Measurements from ENCODE around the gene C16orf96. TPM values are rescaled to one million over a fixed set of nuclear protein-coding genes. Genes with fewer than 3 reads are reported as not detected.

C16orf96 gene
- total RNA-seq, 1 experiment from 2014 or later, result 0.10 TPM

DNA sequence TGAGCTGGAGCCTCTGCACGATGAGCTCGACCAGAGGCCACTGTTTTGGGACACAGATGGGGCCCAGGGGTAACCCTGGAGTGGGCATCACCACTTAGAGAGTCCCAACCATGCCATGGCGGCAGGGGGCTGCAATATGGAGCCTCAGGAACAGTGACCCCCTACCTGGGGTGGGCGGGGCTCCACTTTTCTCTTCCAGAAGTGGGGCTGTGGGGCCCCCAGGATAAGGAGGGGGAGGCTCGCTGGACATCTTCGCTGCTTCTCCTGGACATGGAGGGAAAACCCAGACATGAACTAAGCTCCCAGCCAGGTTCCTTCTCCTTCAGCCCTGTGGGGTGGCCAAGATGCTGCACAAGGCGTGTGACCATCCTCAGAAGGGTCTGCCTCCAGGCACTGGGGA is 42.3 kb upstream of the C16orf96 start:
- no TSS peak for BruUV-seq (replicated peaks)
- H4K20me1 ChIP-seq (ENCODE audit: insufficient read depth), result no peaks in the 10 kb centered on the region
- H3K27ac ChIP-seq (ENCODE audit: low read depth, low read length), result no peak overlapping the region
- H3K27me3 ChIP-seq (ENCODE audit: insufficient read depth, low read length), result no peaks in the 10 kb centered on the region
- H3K4me2 ChIP-seq (ENCODE audit: low read length), result no peak overlapping the region
- ChIA-PET POLR2A (no interaction called here), RAD21 (ENCODE audit: low non-redundant PET in 1 of 2, low total read pairs in 2 of 2, uncharacterized antibody in 2 of 2, unreplicated experiment in 2 of 2) (no interaction called here), CTCF (no interaction called here)
- intact Hi-C loops (cut with micrococcal nuclease), result loop anchor here (10.0 kb wide), 1 partner anchor 141 kb away; no protein-coding TSS in a partner anchor
- DNase-seq (ENCODE audit: low read depth, low spot score) (no peak), ATAC-seq (no peak)
- H3K9ac ChIP-seq (ENCODE audit: low read length), result no peak overlapping the region
- no peak overlapping the region for H3K4me3 ChIP-seq (replicated peaks in 1 of 2; ENCODE audit: low read depth in 1 of 2, low read length in 2 of 2)
- H2AFZ ChIP-seq (ENCODE audit: low read depth, low read length, poor library complexity, severe bottlenecking), result no peak overlapping the region
- H3K9me3 ChIP-seq (ENCODE audit: control insufficient read depth in 1 of 2, insufficient read depth in 1 of 2, low read depth in 1 of 2, low read length in 2 of 2), result no peaks in the 10 kb centered on the region
- no peaks in the 10 kb centered on the region for H3K9me2 ChIP-seq (ENCODE audit: insufficient read depth)
- no peaks in the 10 kb centered on the region for H3K4me1 ChIP-seq (ENCODE audit: control insufficient read depth in 1 of 2, insufficient read depth in 2 of 2, low read length in 2 of 2)
- H3K36me3 ChIP-seq (ENCODE audit: control insufficient read depth in 1 of 2, insufficient read depth in 2 of 2, low read length in 2 of 2), result peaks cover 15 to 20% of the 10 kb centered on the region in 2 experiments; a peak in 3 of 4 replicates
- TF ChIP-seq EZH2 (IDR thresholded peaks at IDR 0.05), result no peak
- no peak for TF ChIP-seq CEBPB (IDR thresholded peaks at IDR 0.05; ENCODE audit: low read depth)
- no peak for TF ChIP-seq YY1 (IDR thresholded peaks at IDR 0.05; ENCODE audit: extremely low read depth, insufficient replicate concordance, low read depth, low read length)
- TF ChIP-seq, protein P1, sequence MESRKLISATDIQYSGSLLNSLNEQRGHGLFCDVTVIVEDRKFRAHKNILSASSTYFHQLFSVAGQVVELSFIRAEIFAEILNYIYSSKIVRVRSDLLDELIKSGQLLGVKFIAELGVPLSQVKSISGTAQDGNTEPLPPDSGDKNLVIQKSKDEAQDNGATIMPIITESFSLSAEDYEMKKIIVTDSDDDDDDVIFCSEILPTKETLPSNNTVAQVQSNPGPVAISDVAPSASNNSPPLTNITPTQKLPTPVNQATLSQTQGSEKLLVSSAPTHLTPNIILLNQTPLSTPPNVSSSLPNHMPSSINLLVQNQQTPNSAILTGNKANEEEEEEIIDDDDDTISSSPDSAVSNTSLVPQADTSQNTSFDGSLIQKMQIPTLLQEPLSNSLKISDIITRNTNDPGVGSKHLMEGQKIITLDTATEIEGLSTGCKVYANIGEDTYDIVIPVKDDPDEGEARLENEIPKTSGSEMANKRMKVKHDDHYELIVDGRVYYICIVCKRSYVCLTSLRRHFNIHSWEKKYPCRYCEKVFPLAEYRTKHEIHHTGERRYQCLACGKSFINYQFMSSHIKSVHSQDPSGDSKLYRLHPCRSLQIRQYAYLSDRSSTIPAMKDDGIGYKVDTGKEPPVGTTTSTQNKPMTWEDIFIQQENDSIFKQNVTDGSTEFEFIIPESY (IDR thresholded peaks at IDR 0.05; ENCODE audit: extremely low read depth, insufficient replicate concordance, low read length), result no peak
- no peak for TF ChIP-seq EGR1 (IDR thresholded peaks at IDR 0.05; ENCODE audit: low read depth)
- no peak for TF ChIP-seq SP1 (IDR thresholded peaks at IDR 0.05; ENCODE audit: low read depth)
- no peaks in the 10 kb centered on the region for H3K79me2 ChIP-seq (ENCODE audit: insufficient read depth, low read length)

DNA sequence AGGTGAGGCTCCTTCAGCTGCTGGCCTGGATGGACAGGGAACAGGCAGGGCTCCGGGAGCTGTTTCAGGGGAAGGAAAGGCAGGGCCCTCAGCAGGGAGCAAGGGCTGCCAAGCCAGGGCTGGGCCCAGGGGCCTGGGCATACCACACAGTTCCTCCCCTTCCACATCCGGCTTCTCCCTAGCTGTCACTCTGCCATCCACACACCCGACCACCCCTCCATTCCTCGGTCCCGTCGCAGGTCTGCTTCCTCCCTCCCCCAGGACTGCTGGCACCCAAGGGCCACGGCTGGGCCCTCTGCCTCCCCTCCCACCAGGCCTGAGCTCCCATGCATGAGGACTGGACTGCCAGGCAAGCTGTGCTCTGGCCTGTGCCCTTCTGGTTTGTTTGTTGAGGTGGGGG is 41.5 kb upstream of the C16orf96 start:
- CTCF ChIA-PET, result interaction anchor here (1.3 kb wide), 1 partner anchor 34 kb away, joined by 6 read pairs; no protein-coding TSS in a partner anchor
- Histone ChIP-seq H3K9ac (ENCODE audit: low read length) (no peak overlapping the region), H4K20me1 (ENCODE audit: insufficient read depth) (no peaks in the 10 kb centered on the region), H3K4me2 (ENCODE audit: low read length) (no peak overlapping the region), H3K79me2 (ENCODE audit: insufficient read depth, low read length) (no peaks in the 10 kb centered on the region), H2AFZ (ENCODE audit: low read depth, low read length, poor library complexity, severe bottlenecking) (no peak overlapping the region), H3K27me3 (ENCODE audit: insufficient read depth, low read length) (no peaks in the 10 kb centered on the region), H3K27ac (ENCODE audit: low read depth, low read length) (no peak overlapping the region), H3K36me3 (ENCODE audit: control insufficient read depth in 1 of 2, insufficient read depth in 2 of 2, low read length in 2 of 2) (peaks cover 10 to 19% of the 10 kb centered on the region in 2 experiments; a peak in 3 of 4 replicates), H3K9me3 (ENCODE audit: control insufficient read depth in 1 of 2, insufficient read depth in 1 of 2, low read depth in 1 of 2, low read length in 2 of 2) (no peaks in the 10 kb centered on the region), H3K9me2 (ENCODE audit: insufficient read depth) (no peaks in the 10 kb centered on the region), H3K4me1 (ENCODE audit: control insufficient read depth in 1 of 2, insufficient read depth in 2 of 2, low read length in 2 of 2) (no peaks in the 10 kb centered on the region), H3K4me3 (replicated peaks in 1 of 2; ENCODE audit: low read depth in 1 of 2, low read length in 2 of 2) (no peak overlapping the region)
- RAD21 ChIA-PET (ENCODE audit: low non-redundant PET in 1 of 2, low total read pairs in 2 of 2, uncharacterized antibody in 2 of 2, unreplicated experiment in 2 of 2), result no interaction called here
- intact Hi-C loops (cut with micrococcal nuclease), result loop anchor here (10.0 kb wide), 1 partner anchor 140 kb away; no protein-coding TSS in a partner anchor
- DNase-seq (ENCODE audit: low read depth, low spot score), result no peak
- POLR2A ChIA-PET, result no interaction called here
- ATAC-seq, result no peak
- BruUV-seq (replicated peaks), result no TSS peak
- TF ChIP-seq CBX3 (IDR thresholded peaks at IDR 0.05; ENCODE audit: low read depth), result no peak
- no peak for TF ChIP-seq YY1 (IDR thresholded peaks at IDR 0.05; ENCODE audit: extremely low read depth, insufficient replicate concordance, low read depth, low read length)
- TF ChIP-seq SRF (IDR thresholded peaks at IDR 0.05; ENCODE audit: low read depth), result no peak
- no peak for TF ChIP-seq POLR2A (IDR thresholded peaks at IDR 0.05; ENCODE audit: borderline replicate concordance, extremely low read depth, insufficient read depth, insufficient read length)
- TF ChIP-seq EZH2 (IDR thresholded peaks at IDR 0.05), result no peak
- TF ChIP-seq RAD21 (IDR thresholded peaks at IDR 0.05; ENCODE audit: low read depth), result no peak
- no peak for TF ChIP-seq SIN3A (IDR thresholded peaks at IDR 0.05; ENCODE audit: low read depth)
- TF ChIP-seq, protein P2, sequence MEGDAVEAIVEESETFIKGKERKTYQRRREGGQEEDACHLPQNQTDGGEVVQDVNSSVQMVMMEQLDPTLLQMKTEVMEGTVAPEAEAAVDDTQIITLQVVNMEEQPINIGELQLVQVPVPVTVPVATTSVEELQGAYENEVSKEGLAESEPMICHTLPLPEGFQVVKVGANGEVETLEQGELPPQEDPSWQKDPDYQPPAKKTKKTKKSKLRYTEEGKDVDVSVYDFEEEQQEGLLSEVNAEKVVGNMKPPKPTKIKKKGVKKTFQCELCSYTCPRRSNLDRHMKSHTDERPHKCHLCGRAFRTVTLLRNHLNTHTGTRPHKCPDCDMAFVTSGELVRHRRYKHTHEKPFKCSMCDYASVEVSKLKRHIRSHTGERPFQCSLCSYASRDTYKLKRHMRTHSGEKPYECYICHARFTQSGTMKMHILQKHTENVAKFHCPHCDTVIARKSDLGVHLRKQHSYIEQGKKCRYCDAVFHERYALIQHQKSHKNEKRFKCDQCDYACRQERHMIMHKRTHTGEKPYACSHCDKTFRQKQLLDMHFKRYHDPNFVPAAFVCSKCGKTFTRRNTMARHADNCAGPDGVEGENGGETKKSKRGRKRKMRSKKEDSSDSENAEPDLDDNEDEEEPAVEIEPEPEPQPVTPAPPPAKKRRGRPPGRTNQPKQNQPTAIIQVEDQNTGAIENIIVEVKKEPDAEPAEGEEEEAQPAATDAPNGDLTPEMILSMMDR (IDR thresholded peaks at IDR 0.05 in 2 of 3, conservative IDR thresholded peaks at IDR 0.05 in 1 of 3; ENCODE audit: borderline replicate concordance in 1 of 3, insufficient read depth in 1 of 3, low read depth in 2 of 3, low read length in 2 of 3), result no peak
- TF ChIP-seq, protein P1 (IDR thresholded peaks at IDR 0.05; ENCODE audit: extremely low read depth, insufficient replicate concordance, low read length), result no peak
- TF ChIP-seq EZH2phosphoT487 (IDR thresholded peaks at IDR 0.05; ENCODE audit: borderline replicate concordance), result no peak
- no peak for TF ChIP-seq ZNF274 (IDR thresholded peaks at IDR 0.05; ENCODE audit: low read depth, low read length)
- no peak for TF ChIP-seq FOSL1 (IDR thresholded peaks at IDR 0.05; ENCODE audit: low read depth)
